Thymus (tissue), 11 donors: ENCODE measurements around the gene COLEC12. TPM values are rescaled to one million over a fixed set of nuclear protein-coding genes. Genes with fewer than 3 reads are reported as not detected.

Experiments used
- DNase-seq, 9 donors: peaks; one replicate each; pipeline ENCODE4 v3.0.0-alpha.2; 2013; ENCODE audit warnings: low spot score in 9 of 9, low read depth in 6 of 9, missing footprints in 1 of 9
- H3K27ac ChIP-seq, 2 donors: one replicate each; pipeline ENCODE4 v1.5.1; 2013; ENCODE audit warnings: control low read depth in 1 of 2, low read depth in 1 of 2, low read length in 1 of 2, mild to moderate bottlenecking in 1 of 2, moderate library complexity in 1 of 2
- H3K27me3 ChIP-seq, 2 donors: one replicate each; pipeline ENCODE4 v1.5.1; 2013; ENCODE audit warnings: low read length in 1 of 2; ENCODE audit not compliant: control insufficient read depth in 2 of 2, insufficient read depth in 1 of 2
- H3K36me3 ChIP-seq, 2 donors: one replicate each; pipeline ENCODE4 v1.5.1; 2013; ENCODE audit warnings: low read length in 1 of 2, mild to moderate bottlenecking in 1 of 2, moderate library complexity in 1 of 2; ENCODE audit not compliant: control insufficient read depth in 2 of 2, insufficient read depth in 2 of 2
- H3K4me1 ChIP-seq, 2 donors: one replicate each; pipeline ENCODE4 v1.5.1; 2013; ENCODE audit warnings: low read length in 2 of 2; ENCODE audit not compliant: control insufficient read depth in 2 of 2, insufficient read depth in 2 of 2
- H3K4me3 ChIP-seq, 2 donors: one replicate each; pipeline ENCODE4 v1.5.1; 2013; ENCODE audit warnings: low read length in 2 of 2, control low read depth in 1 of 2, mild to moderate bottlenecking in 1 of 2
- H3K9me3 ChIP-seq, 2 donors: one replicate each; pipeline ENCODE4 v1.5.1; 2013; ENCODE audit warnings: low read length in 1 of 2, mild to moderate bottlenecking in 1 of 2; ENCODE audit not compliant: control insufficient read depth in 2 of 2, insufficient read depth in 1 of 2
- WGBS: extraction: QIAGEN DNeasy Blood & Tissue Kit; methylation state at CpG from one replicate; pipeline ENCODE4 v1.1.7; 2013; 5-methylcytosine and 5-hydroxymethylcytosine counted together
- polyA plus RNA-seq: library from polyadenylated mRNA; stranded (reverse); fragments of 200-250 nt; gene quantifications from one replicate; pipeline ENCODE4 v1.2.3, GENCODE V29; 2013
- total RNA-seq: library from RNA; stranded (reverse); fragments of 120-200 nt; gene quantifications from one replicate; pipeline ENCODE4 v1.2.4, GENCODE V29; 2013
- donor health status: healthy.

COLEC12 gene
- total and polyA plus RNA-seq, 2 donors, result 5.6 to 6.5 TPM

DNA sequence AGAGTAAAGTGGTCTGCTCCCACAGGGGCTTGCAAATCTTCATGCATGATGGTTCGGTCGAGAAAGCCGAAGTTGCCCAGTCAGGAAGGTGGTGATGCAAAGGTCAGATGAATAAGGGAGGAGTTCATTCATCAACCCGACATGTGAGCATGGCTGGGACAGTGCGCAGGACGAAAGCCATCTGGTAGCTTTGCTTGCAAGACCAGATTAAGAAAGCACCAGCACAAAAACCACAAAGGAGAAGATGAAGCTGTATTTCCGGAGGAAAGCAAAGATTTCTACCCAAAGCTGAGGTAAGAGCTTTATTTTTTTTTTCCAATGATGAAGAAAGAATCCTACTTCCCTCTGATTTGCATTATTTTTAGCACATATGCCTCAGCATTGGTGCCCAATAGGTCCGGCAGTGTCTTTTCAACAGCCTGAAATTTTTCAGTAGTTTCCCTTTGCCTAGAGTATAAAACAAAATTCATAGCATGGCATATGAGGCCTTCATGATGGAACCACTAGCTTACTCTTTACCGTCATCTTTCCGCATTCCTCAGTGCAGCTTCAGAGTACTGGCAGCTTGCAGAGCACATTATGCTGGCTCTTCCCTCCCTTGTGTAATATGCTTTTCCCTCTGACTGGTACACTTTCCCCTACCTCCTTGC is 120.7 kb downstream of the COLEC12 start:
- WGBS, result 42% methylated on average over 10 of the region's 10 CpGs
- Histone ChIP-seq H3K36me3 (no peaks in the 10 kb centered on the region), H3K9me3 (no peaks in the 10 kb centered on the region), H3K4me1 (no peaks in the 10 kb centered on the region), H3K27me3 (no peaks in the 10 kb centered on the region), H3K27ac (no peak overlapping the region), H3K4me3 (no peak overlapping the region)
- no peak for DNase-seq

DNA sequence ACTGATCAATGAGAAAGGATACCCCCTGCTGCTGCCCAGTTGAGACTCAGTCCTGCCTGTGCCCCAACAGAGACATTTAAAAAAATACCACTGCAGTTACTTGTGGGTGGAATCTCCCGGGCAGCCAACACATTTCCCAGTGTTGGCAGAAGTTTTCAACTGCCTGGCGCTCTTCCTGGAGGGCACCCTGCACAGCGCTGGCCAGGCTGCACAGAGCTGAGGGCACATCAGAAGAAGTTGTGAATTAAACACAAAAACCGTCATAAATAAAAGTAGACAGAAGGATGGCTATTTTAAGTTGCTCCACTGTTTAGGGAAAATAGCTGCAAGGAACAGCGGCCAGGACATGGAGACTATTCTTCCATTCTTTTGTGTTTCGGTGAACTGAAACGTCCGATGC is 122.4 kb downstream of the COLEC12 start:
- Histone ChIP-seq H3K9me3 (no peaks in the 10 kb centered on the region), H3K27me3 (no peaks in the 10 kb centered on the region), H3K27ac (no peak overlapping the region), H3K4me1 (no peaks in the 10 kb centered on the region), H3K36me3 (no peaks in the 10 kb centered on the region), H3K4me3 (no peak overlapping the region)
- DNase-seq, result no peak
- WGBS, result 89% methylated on average over 8 of the region's 8 CpGs

DNA sequence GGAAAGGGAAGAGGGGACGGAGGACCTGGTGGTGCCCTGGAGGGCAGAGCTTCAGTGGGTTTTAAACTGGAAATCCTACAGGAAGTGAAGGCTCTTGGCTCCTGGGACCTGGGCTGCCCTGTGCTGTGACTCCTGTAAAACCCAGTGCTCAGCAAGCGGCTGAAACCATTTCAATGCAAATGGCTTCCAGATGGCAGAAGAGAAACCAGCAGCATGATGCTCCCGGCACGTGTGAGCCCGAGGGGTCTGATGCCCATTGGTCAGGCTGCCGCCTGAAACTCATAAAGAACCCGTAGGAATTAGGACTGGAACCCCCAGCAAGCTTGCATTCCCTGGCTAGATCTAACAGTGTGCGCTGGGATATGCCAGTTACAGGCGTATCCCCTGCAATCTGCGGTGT is 123.4 kb downstream of the COLEC12 start:
- WGBS, result 92% methylated on average over 10 of the region's 10 CpGs
- no peak overlapping the region for H3K4me3 ChIP-seq
- H3K9me3 ChIP-seq, result no peaks in the 10 kb centered on the region
- H3K27ac ChIP-seq, result no peak overlapping the region
- no peaks in the 10 kb centered on the region for H3K27me3 ChIP-seq
- no peak for DNase-seq
- H3K4me1 ChIP-seq, result no peaks in the 10 kb centered on the region
- no peaks in the 10 kb centered on the region for H3K36me3 ChIP-seq

DNA sequence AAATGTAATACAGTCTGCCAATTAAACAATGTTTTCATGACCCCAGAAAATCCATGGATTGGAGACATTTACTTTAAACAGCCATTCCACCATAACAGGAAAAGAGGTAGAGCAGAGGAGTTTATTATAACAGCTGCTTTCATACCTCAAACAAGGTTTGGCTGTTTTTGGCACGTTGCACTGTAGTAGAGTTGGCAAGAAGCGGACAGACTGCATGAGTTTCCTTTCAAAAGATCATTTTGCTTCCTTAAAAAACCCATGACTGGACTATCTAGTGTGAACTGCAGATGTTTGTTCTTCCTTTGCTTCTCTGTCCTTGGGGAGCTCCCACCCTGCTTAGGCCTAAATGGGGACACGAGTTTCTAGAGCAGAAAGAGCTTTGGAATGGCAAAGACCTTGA is 124.2 kb downstream of the COLEC12 start:
- Histone ChIP-seq H3K4me3 (no peak overlapping the region), H3K4me1 (peaks cover 0 to 1% of the 10 kb centered on the region in 2 donors), H3K9me3 (no peaks in the 10 kb centered on the region), H3K27me3 (no peaks in the 10 kb centered on the region), H3K27ac (no peak overlapping the region), H3K36me3 (no peaks in the 10 kb centered on the region)
- no peak for DNase-seq
- 58% methylated on average over 3 of the region's 3 CpGs for WGBS

DNA sequence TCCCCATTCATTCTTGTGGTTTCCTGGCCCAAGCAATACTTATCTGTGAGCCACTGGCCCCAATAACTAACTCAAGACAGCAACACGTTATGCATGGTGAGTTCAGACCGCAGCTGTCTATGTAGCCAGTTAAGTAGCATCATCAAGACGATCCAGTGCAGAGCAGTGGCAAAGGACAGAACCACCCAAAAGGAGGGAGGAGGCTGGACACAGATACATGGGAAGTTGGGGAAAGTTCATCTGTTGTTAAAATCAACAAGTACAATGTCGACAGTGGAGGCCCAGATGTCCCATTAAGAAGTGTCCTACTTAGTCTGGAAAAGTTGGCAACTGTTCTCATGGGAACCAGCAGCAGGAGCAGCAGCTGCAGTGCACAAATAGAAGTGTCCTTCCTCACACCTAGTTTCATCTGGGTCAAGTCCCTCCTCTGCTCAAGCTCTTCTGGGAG is 125.8 kb downstream of the COLEC12 start:
- no peaks in the 10 kb centered on the region for H3K36me3 ChIP-seq
- no peaks in the 10 kb centered on the region for H3K27me3 ChIP-seq
- 88% methylated on average over 4 of the region's 4 CpGs for WGBS
- no peak overlapping the region for H3K27ac ChIP-seq
- peaks cover 0 to 2% of the 10 kb centered on the region in 2 donors for H3K4me1 ChIP-seq
- H3K9me3 ChIP-seq, result no peaks in the 10 kb centered on the region
- DNase-seq, result no peak
- H3K4me3 ChIP-seq, result no peak overlapping the region

DNA sequence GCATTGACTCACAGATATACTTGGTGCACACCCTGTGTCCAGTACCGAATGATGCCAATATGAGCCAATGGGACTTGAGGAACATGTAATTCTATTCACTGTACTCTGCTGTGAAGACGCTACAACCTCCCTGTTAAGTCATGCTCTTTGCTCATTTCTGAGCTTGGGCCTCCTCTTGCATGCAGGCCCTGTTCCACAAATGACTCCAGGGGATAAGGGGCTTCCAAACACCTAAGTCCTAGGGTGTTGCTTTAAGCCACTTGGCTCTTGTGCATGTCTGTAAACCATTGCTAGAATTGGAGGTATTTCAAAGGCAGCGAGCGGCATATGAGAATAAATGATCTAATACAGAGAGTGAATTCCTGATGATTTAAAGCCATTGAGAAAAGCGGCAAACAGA is 126.7 kb downstream of the COLEC12 start:
- WGBS, result 98% methylated on average over 5 of the region's 5 CpGs
- Histone ChIP-seq H3K4me3 (no peak overlapping the region), H3K4me1 (peaks cover 0 to 2% of the 10 kb centered on the region in 2 donors), H3K27ac (no peak overlapping the region), H3K9me3 (no peaks in the 10 kb centered on the region), H3K36me3 (no peaks in the 10 kb centered on the region), H3K27me3 (no peaks in the 10 kb centered on the region)
- DNase-seq, result no peak

DNA sequence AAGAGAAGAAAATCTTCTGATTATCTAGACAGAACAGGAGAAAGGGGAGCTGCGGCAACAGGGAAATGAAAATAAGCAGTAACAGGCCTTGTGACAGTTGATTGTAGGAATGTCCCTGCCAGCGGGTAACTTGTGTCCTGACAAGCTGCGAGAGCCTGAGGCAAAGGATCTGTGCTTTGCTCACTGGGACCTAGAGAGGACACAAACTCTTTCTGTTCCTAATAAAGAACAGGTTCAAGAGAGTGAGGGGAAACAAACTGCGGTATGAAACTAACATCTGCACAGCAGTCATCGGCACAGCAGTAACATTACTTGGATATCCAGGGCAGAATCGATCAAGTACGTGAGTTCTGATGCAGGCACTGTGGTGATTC is 128.9 kb downstream of the COLEC12 start:
- H3K27me3 ChIP-seq, result no peaks in the 10 kb centered on the region
- H3K9me3 ChIP-seq, result no peaks in the 10 kb centered on the region
- WGBS, result 95% methylated on average over 7 of the region's 7 CpGs
- H3K27ac ChIP-seq, result no peak overlapping the region
- no peak for DNase-seq
- no peaks in the 10 kb centered on the region for H3K36me3 ChIP-seq
- no peak overlapping the region for H3K4me3 ChIP-seq
- H3K4me1 ChIP-seq, result peaks cover 0 to 2% of the 10 kb centered on the region in 2 donors

DNA sequence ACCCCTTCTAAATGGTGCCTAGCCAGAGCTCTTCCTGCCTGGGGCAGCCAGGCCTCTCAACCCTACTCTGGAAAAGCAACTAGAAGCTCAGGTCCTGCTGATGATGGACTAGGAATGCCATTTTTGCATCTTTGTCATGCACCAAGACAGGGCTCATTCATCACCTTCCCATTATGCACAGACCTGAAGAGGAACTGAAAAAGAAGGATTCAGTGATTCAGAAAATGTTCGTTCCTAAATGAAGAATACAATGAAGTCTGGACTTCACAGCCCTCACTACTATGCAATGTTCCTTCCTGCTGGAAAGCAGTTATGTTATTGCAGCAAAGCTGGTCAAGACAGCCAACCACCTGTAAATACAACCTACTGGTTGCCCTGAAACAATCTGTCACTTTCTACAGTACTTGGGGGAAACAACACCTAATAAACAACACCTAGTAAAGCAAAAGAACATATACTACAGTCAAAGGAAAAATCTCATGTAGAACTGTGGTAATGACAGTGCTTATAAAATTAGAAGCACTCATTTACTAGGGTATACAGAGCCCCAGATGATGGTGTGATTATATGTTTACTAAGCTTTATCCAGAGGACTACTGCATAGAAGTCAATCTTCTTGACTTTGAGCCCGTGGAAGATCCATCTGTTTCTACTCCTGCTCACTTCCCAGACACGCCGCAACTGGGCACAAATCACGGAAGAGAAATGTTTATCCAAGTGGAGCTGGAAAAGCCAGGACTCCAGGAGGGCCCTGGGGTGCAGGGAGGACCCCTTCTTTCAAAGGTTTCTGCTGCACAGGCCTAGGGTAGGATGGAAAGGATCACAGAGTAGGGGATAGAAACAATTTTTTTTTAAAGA is 129.5 kb downstream of the COLEC12 start:
- WGBS, result 91% methylated on average over 5 of the region's 5 CpGs
- Histone ChIP-seq H3K27ac (no peak overlapping the region), H3K36me3 (no peaks in the 10 kb centered on the region), H3K27me3 (no peaks in the 10 kb centered on the region), H3K9me3 (no peaks in the 10 kb centered on the region), H3K4me1 (peaks cover 0 to 2% of the 10 kb centered on the region in 2 donors), H3K4me3 (no peak overlapping the region)
- DNase-seq, result no peak

DNA sequence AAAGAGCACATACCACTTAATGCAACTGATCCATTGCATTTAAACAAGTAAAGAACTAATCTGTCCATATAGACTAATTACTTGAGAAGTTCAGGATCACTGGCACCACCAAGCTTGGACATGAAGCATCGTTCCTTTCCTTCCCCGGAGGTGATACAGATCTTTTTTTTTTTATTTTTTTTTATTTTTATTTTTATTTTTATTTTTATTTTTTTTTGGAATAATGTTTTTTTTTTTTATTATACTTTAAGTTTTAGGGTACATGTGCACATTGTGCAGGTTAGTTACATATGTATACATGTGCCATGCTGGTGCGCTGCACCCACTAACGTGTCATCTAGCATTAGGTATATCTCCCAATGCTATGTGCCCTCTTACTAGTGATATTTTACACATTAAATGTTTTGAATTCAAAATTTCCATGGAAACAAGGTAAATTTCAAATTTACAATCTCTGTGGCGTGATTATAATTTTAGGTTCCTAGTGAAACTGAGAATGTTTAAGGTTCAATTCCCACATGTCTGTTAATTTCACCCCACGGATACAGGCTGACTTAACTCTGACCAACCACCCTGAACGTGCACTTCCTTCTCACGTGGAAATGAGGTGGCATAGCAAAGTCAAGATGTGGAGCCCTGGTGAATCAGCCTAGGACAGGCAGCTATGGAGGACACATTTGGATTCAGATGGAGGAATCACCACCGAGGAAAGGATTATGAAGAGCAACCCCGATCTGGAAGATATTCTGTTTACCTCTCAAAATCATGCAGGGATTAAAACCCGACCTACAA is 131.1 kb downstream of the COLEC12 start:
- no peaks in the 10 kb centered on the region for H3K27me3 ChIP-seq
- H3K4me3 ChIP-seq, result no peak overlapping the region
- no peak for DNase-seq
- peaks cover 0 to 2% of the 10 kb centered on the region in 2 donors for H3K4me1 ChIP-seq
- H3K9me3 ChIP-seq, result no peaks in the 10 kb centered on the region
- WGBS, result 92% methylated on average over 11 of the region's 11 CpGs
- no peaks in the 10 kb centered on the region for H3K36me3 ChIP-seq
- H3K27ac ChIP-seq, result no peak overlapping the region
